ENCODE data around the gene SIK3.

Gene SIK3

DNA sequence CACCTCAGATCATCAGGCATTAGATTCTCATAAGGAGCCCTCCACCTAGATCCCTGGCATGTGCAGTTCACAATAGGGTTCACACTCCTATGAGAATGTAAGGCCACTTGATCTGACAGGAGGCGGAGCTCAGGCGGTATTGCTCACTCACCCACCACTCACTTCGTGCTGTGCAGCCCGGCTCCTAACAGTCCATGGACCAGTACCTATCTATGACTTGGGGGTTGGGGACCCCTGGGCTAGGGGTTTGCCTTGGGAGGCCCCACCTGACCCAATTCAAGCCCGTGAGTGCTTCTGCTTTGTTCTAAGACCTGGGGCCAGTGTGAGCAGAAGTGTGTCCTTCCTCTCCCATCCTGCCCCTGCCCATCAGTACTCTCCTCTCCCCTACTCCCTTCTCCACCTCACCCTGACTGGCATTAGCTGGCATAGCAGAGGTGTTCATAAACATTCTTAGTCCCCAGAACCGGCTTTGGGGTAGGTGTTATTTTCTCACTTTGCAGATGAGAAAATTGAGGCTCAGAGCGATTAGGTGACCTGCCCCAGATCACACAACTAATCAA, 266.4 kb downstream of the SIK3 start:
- TF ChIP-seq MYC (IDR thresholded peaks at IDR 0.05; ENCODE audit: low read depth, low read length) (no peak), POLR2A (IDR thresholded peaks at IDR 0.05; ENCODE audit: extremely low read depth, insufficient read length) (no peak)
- TF ChIP-seq, protein P1, sequence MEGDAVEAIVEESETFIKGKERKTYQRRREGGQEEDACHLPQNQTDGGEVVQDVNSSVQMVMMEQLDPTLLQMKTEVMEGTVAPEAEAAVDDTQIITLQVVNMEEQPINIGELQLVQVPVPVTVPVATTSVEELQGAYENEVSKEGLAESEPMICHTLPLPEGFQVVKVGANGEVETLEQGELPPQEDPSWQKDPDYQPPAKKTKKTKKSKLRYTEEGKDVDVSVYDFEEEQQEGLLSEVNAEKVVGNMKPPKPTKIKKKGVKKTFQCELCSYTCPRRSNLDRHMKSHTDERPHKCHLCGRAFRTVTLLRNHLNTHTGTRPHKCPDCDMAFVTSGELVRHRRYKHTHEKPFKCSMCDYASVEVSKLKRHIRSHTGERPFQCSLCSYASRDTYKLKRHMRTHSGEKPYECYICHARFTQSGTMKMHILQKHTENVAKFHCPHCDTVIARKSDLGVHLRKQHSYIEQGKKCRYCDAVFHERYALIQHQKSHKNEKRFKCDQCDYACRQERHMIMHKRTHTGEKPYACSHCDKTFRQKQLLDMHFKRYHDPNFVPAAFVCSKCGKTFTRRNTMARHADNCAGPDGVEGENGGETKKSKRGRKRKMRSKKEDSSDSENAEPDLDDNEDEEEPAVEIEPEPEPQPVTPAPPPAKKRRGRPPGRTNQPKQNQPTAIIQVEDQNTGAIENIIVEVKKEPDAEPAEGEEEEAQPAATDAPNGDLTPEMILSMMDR (IDR thresholded peaks at IDR 0.05; ENCODE audit: low read depth, low read length) = no peak
- TF ChIP-seq, protein P2, sequence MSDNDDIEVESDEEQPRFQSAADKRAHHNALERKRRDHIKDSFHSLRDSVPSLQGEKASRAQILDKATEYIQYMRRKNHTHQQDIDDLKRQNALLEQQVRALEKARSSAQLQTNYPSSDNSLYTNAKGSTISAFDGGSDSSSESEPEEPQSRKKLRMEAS (IDR thresholded peaks at IDR 0.05; ENCODE audit: low read depth, low read length) = no peak
- no peak overlapping the region for H3K4me3 ChIP-seq (ENCODE audit: low read depth, low read length)
- no peak for DNase-seq (ENCODE audit: low read depth)

DNA sequence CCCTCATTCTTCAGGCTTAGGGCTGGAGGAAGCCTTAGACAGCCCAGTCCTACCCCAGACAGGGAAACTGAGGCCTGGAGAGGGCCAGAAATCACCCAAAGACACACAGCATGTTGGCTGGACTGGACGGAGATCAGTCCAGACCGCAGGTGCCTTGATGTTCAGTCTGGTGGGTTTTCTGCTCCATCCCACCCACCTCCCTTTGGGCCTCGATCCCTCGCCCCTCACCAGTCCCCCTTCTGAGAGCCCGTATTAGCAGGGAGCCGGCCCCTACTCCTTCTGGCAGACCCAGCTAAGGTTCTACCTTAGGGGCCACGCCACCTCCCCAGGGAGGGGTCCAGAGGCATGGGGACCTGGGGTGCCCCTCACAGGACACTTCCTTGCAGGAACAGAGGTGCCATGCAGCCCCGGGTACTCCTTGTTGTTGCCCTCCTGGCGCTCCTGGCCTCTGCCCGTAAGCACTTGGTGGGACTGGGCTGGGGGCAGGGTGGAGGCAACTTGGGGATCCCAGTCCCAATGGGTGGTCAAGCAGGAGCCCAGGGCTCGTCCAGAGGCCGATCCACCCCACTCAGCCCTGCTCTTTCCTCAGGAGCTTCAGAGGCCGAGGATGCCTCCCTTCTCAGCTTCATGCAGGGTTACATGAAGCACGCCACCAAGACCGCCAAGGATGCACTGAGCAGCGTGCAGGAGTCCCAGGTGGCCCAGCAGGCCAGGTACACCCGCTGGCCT, 267.9 kb downstream of the SIK3 start:
- TF ChIP-seq, protein P2 (IDR thresholded peaks at IDR 0.05; ENCODE audit: low read depth, low read length) = no peak
- no peak for TF ChIP-seq MYC (IDR thresholded peaks at IDR 0.05; ENCODE audit: low read depth, low read length)
- TF ChIP-seq POLR2A (IDR thresholded peaks at IDR 0.05; ENCODE audit: extremely low read depth, insufficient read length) = no peak
- TF ChIP-seq, protein P1 (IDR thresholded peaks at IDR 0.05; ENCODE audit: low read depth, low read length) = no peak
- DNase-seq (ENCODE audit: low read depth) = no peak
- H3K4me3 ChIP-seq (ENCODE audit: low read depth, low read length) = no peak overlapping the region

- TF ChIP-seq MYC (IDR thresholded peaks at IDR 0.05; ENCODE audit: low read depth, low read length) (no peak), POLR2A (IDR thresholded peaks at IDR 0.05; ENCODE audit: extremely low read depth, insufficient read length) (no peak)
- TF ChIP-seq, protein P1 (IDR thresholded peaks at IDR 0.05; ENCODE audit: low read depth, low read length) = no peak
- TF ChIP-seq, protein P2 (IDR thresholded peaks at IDR 0.05; ENCODE audit: low read depth, low read length) = no peak
- no peak within 1 kb of the TSS for H3K4me3 ChIP-seq (ENCODE audit: low read depth, low read length)
- no peak for DNase-seq (ENCODE audit: low read depth)
Measured at GRCh38 chr11:116829525-116830183, 268.6 kb downstream of the SIK3 start, which contains the start of gene APOC3. Gene APOC3, plus strand, starts transcription at chr11:116829907. Its CDS starts 676 bp downstream, at chr11:116830583.

DNA sequence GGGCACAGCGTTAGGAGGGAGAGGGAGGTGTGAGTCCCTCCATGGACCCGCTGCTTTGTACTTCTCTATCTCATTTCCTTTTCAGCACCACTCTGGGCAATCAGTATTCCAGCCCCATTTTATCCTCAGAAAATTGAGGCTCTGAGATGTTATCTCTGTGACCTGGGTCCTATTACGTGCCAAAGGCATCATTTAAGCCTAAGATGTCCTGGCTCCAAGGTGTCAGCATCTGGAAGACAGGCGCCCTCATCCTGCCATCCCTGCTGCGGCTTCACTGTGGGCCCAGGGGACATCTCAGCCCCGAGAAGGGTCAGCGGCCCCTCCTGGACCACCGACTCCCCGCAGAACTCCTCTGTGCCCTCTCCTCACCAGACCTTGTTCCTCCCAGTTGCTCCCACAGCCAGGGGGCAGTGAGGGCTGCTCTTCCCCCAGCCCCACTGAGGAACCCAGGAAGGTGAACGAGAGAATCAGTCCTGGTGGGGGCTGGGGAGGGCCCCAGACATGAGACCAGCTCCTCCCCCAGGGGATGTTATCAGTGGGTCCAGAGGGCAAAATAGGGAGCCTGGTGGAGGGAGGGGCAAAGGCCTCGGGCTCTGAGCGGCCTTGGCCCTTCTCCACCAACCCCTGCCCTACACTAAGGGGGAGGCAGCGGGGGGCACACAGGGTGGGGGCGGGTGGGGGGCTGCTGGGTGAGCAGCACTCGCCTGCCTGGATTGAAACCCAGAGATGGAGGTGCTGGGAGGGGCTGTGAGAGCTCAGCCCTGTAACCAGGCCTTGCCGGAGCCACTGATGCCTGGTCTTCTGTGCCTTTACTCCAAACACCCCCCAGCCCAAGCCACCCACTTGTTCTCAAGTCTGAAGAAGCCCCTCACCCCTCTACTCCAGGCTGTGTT, 269.4 kb downstream of the SIK3 start:
- TF ChIP-seq, protein P1 (IDR thresholded peaks at IDR 0.05; ENCODE audit: low read depth, low read length) = no peak
- TF ChIP-seq POLR2A (IDR thresholded peaks at IDR 0.05; ENCODE audit: extremely low read depth, insufficient read length) (no peak), MYC (IDR thresholded peaks at IDR 0.05; ENCODE audit: low read depth, low read length) (no peak)
- TF ChIP-seq, protein P2 (IDR thresholded peaks at IDR 0.05; ENCODE audit: low read depth, low read length) = no peak

DNA sequence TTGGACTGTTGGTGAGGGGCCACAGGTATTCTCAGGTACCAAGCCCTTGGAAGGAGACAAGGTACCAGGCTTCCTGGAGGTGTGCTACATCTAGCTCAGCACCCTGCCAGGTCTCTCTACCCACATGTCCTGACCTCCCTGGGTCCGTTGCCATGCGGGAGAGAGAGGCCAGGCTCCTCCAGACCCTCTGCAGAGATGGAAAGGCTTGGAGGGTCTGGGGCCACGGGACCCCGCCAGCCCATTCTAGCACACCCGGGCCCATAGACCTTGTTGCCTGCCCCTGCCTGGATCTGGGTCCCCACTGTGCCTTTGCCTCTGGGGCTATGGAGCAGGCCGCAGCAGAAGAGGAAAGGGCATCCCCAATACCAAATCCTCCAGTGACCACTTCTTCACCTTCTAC, 270.8 kb downstream of the SIK3 start:
- no peak for DNase-seq (ENCODE audit: low read depth)
- H3K4me3 ChIP-seq (ENCODE audit: low read depth, low read length) = no peak overlapping the region
- TF ChIP-seq, protein P2 (IDR thresholded peaks at IDR 0.05; ENCODE audit: low read depth, low read length) = no peak
- TF ChIP-seq POLR2A (IDR thresholded peaks at IDR 0.05; ENCODE audit: extremely low read depth, insufficient read length) = no peak

More for the DNA sequence above, 269.4 kb downstream of the SIK3 start:
- no peak overlapping the region for H3K4me3 ChIP-seq (ENCODE audit: low read depth, low read length)
- no peak for DNase-seq (ENCODE audit: low read depth)
